Liver (tissue), 9 donors: ENCODE measurements around the gene RAB28. TPM values are rescaled to one million over a fixed set of nuclear protein-coding genes. Genes with fewer than 3 reads are reported as not detected.

ENCODE experiments used
- DNase-seq: peaks from one replicate; pipeline ENCODE4 v3.0.0-alpha.2; 2017; ENCODE audit warnings: low spot score
- H3K27ac ChIP-seq, 2 donors: one replicate each; pipeline ENCODE4 v1.7.0; 2013; ENCODE audit warnings: inconsistent platforms in 2 of 2, low read length in 2 of 2, control low read depth in 1 of 2, low read depth in 1 of 2, mild to moderate bottlenecking in 1 of 2
- H3K27me3 ChIP-seq, 4 donors: one replicate each; pipeline versions ENCODE4 v1.6.1 to v1.7.0; 2013; ENCODE audit warnings: low read length in 3 of 4, inconsistent platforms in 1 of 4, mild to moderate bottlenecking in 1 of 4, moderate library complexity in 1 of 4; ENCODE audit not compliant: control insufficient read depth in 4 of 4, insufficient read depth in 4 of 4
- H3K36me3 ChIP-seq, 4 donors: one replicate each; pipeline versions ENCODE4 v1.6.1 to v1.7.0; 2013; ENCODE audit warnings: low read length in 3 of 4, mild to moderate bottlenecking in 3 of 4, low read depth in 1 of 4, moderate library complexity in 1 of 4; ENCODE audit not compliant: control insufficient read depth in 4 of 4, insufficient read depth in 3 of 4
- H3K4me1 ChIP-seq, 4 donors: one replicate each; pipeline versions ENCODE4 v1.6.1 to v1.7.0; 2013; ENCODE audit warnings: low read length in 3 of 4, mild to moderate bottlenecking in 3 of 4, moderate library complexity in 1 of 4; ENCODE audit not compliant: control insufficient read depth in 4 of 4, insufficient read depth in 4 of 4
- H3K4me3 ChIP-seq, 3 donors: one replicate each; pipeline versions ENCODE4 v1.6.1 to v1.7.0; 2013; ENCODE audit warnings: low read length in 3 of 3, control low read depth in 1 of 3, low read depth in 1 of 3, mild to moderate bottlenecking in 1 of 3
- H3K9ac ChIP-seq, 2 donors: one replicate each; pipeline ENCODE4 v1.7.0; 2013; ENCODE audit warnings: low read length in 2 of 2, mild to moderate bottlenecking in 2 of 2, moderate library complexity in 2 of 2, control low read depth in 1 of 2, low read depth in 1 of 2
- H3K9me3 ChIP-seq, 4 donors: one replicate each; pipeline versions ENCODE4 v1.6.1 to v1.7.0; 2013; ENCODE audit warnings: low read length in 3 of 4; ENCODE audit not compliant: control insufficient read depth in 4 of 4
- ATF3 ChIP-seq: IDR thresholded peaks from 2 replicates; pipeline ENCODE4 v1.6.1; 2016; ENCODE audit warnings: antibody characterized with exemption
- EGR1 ChIP-seq, 2 donors: IDR thresholded peaks; 2 replicates each; pipeline ENCODE4 v1.6.1; 2016 to 2018; ENCODE audit warnings: antibody characterized with exemption in 2 of 2, low read depth in 2 of 2
- FOXA1 ChIP-seq: IDR thresholded peaks from 2 replicates; pipeline ENCODE4 v1.6.1; 2016; ENCODE audit warnings: antibody characterized with exemption
- FOXA2 ChIP-seq: IDR thresholded peaks from 2 replicates; pipeline ENCODE4 v1.6.1; 2016; ENCODE audit warnings: antibody characterized with exemption
- GABPA ChIP-seq, 2 donors: IDR thresholded peaks in 1 of 2; conservative IDR thresholded peaks in 1 of 2; 2 replicates each; pipeline ENCODE4 v1.6.1; 2016; ENCODE audit warnings: antibody characterized with exemption in 2 of 2, mild to moderate bottlenecking in 1 of 2, moderate library complexity in 1 of 2
- HNF4A ChIP-seq, 2 donors: conservative IDR thresholded peaks; 2 replicates each; pipeline ENCODE4 v1.6.1; 2016; ENCODE audit warnings: antibody characterized with exemption in 2 of 2, mild to moderate bottlenecking in 2 of 2
- HNF4G ChIP-seq: IDR thresholded peaks from 2 replicates; pipeline ENCODE4 v1.6.1; 2016; ENCODE audit warnings: antibody characterized with exemption
- JUND ChIP-seq, 2 donors: IDR thresholded peaks; 2 replicates each; pipeline ENCODE4 v1.6.1; 2016; ENCODE audit warnings: antibody characterized with exemption in 2 of 2
- NR2F2 ChIP-seq: IDR thresholded peaks from 2 replicates; pipeline ENCODE4 v1.6.1; 2016; ENCODE audit warnings: antibody characterized with exemption
- RAD21 ChIP-seq, 2 donors: IDR thresholded peaks; 2 replicates each; pipeline ENCODE4 v1.6.1; 2016; ENCODE audit warnings: antibody characterized with exemption in 2 of 2, mild to moderate bottlenecking in 2 of 2
- REST ChIP-seq: IDR thresholded peaks from 2 replicates; pipeline ENCODE4 v1.6.1; 2016; ENCODE audit warnings: antibody characterized with exemption, mild to moderate bottlenecking
- RXRA ChIP-seq, 2 donors: IDR thresholded peaks; 2 replicates each; pipeline ENCODE4 v1.6.1; 2017 to 2018; ENCODE audit warnings: antibody characterized with exemption in 2 of 2, mild to moderate bottlenecking in 1 of 2
- SP1 ChIP-seq: IDR thresholded peaks from 2 replicates; pipeline ENCODE4 v1.6.1; 2018; ENCODE audit warnings: antibody characterized with exemption, mild to moderate bottlenecking
- TAF1 ChIP-seq: conservative IDR thresholded peaks from 2 replicates; pipeline ENCODE4 v1.6.1; 2016; ENCODE audit warnings: antibody characterized with exemption, mild to moderate bottlenecking
- YY1 ChIP-seq: IDR thresholded peaks from 2 replicates; pipeline ENCODE4 v1.6.1; 2016; ENCODE audit warnings: antibody characterized with exemption, mild to moderate bottlenecking
- ZBTB33 ChIP-seq: IDR thresholded peaks from 2 replicates; pipeline ENCODE4 v1.6.1; 2016; ENCODE audit warnings: antibody characterized with exemption
- WGBS: extraction: QIAGEN DNeasy Blood & Tissue Kit; methylation state at CpG from one replicate; pipeline ENCODE4 v1.1.7; 2013; 5-methylcytosine and 5-hydroxymethylcytosine counted together
- polyA plus RNA-seq, 2 donors: library from polyadenylated mRNA; stranded (reverse) in 1 of 2; unstranded in 1 of 2; fragments of 200-250 nt in 1 of 2; fragments of >200 nt in 1 of 2; fragmentation: Nextera tagmentation in 1 of 2; extraction: Ambion mirVana in 1 of 2; gene quantifications; one replicate each; pipeline versions ENCODE4 v1.2.1 to v1.2.3, GENCODE V29; 2013 to 2015
- total RNA-seq, 2 donors: library from RNA; depleted of rRNA; stranded (reverse); fragments of >200 nt; gene quantifications; one replicate each; pipeline ENCODE4 v1.2.3, GENCODE V29; 2014
- TF ChIP-seq, protein P1 (sequence below): IDR thresholded peaks from 2 replicates; pipeline ENCODE4 v1.6.1; 2016; ENCODE audit warnings: antibody characterized with exemption
- TF ChIP-seq, protein P2 (sequence below): fragments of 150-350 bp; IDR thresholded peaks from 2 replicates; pipeline ENCODE4 v1.5.1; 2017; ENCODE audit warnings: improper control_type of control experiment, low read depth, low read length; ENCODE audit not compliant: missing input control
- donor health status: healthy.
- donor health status: healthy.
- donor health status: healthy.
- donor health status: healthy.
- donor health status: healthy.

The RAB28 gene
- total and polyA plus RNA-seq, 4 donors = 3.9 to 7.7 (median 6.8) TPM

- no peaks in the 10 kb centered on the region for H3K27me3 ChIP-seq
- no peak overlapping the region for H3K9ac ChIP-seq
- H3K4me3 ChIP-seq = no peak overlapping the region
- H3K27ac ChIP-seq = no peak overlapping the region
- WGBS = 96% methylated on average over 3 of the region's 3 CpGs
- no peak for DNase-seq
- no peaks in the 10 kb centered on the region for H3K36me3 ChIP-seq
- no peaks in the 10 kb centered on the region for H3K4me1 ChIP-seq
- H3K9me3 ChIP-seq = no peaks in the 10 kb centered on the region
- TF ChIP-seq FOXA1 = no peak
- no peak for TF ChIP-seq JUND (IDR thresholded peaks at IDR 0.05)
- TF ChIP-seq YY1 = no peak
- TF ChIP-seq, protein P1, sequence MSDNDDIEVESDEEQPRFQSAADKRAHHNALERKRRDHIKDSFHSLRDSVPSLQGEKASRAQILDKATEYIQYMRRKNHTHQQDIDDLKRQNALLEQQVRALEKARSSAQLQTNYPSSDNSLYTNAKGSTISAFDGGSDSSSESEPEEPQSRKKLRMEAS = no peak
- no peak for TF ChIP-seq GABPA (IDR thresholded peaks at IDR 0.05 in 1 of 2, conservative IDR thresholded peaks at IDR 0.05 in 1 of 2)
- no peak for TF ChIP-seq HNF4G
- TF ChIP-seq EGR1 (IDR thresholded peaks at IDR 0.05; ENCODE audit: low read depth in 2 of 2) = no peak
- TF ChIP-seq ATF3 = no peak
- TF ChIP-seq RXRA (IDR thresholded peaks at IDR 0.05) = no peak
- TF ChIP-seq FOXA2 = no peak
- no peak for TF ChIP-seq HNF4A (conservative IDR thresholded peaks at IDR 0.05)
- no peak for TF ChIP-seq REST
- no peak for TF ChIP-seq RAD21 (IDR thresholded peaks at IDR 0.05)
- TF ChIP-seq SP1 = no peak
Observed at GRCh38 chr4:13327991-13328390, 156.1 kb downstream of the RAB28 start.

GRCh38 chr4:13325744-13326143 lies 158.4 kb downstream of the RAB28 start:
- H3K9me3 ChIP-seq = peaks cover 0 to 6% (median 2%) of the 10 kb centered on the region in 4 donors
- WGBS = 63% methylated on average over 3 of the region's 3 CpGs
- no peak for DNase-seq
- TF ChIP-seq, protein P2, sequence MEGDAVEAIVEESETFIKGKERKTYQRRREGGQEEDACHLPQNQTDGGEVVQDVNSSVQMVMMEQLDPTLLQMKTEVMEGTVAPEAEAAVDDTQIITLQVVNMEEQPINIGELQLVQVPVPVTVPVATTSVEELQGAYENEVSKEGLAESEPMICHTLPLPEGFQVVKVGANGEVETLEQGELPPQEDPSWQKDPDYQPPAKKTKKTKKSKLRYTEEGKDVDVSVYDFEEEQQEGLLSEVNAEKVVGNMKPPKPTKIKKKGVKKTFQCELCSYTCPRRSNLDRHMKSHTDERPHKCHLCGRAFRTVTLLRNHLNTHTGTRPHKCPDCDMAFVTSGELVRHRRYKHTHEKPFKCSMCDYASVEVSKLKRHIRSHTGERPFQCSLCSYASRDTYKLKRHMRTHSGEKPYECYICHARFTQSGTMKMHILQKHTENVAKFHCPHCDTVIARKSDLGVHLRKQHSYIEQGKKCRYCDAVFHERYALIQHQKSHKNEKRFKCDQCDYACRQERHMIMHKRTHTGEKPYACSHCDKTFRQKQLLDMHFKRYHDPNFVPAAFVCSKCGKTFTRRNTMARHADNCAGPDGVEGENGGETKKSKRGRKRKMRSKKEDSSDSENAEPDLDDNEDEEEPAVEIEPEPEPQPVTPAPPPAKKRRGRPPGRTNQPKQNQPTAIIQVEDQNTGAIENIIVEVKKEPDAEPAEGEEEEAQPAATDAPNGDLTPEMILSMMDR = no peak
- TF ChIP-seq FOXA1 (no peak), RXRA (IDR thresholded peaks at IDR 0.05) (no peak), YY1 (no peak), ATF3 (no peak), GABPA (IDR thresholded peaks at IDR 0.05 in 1 of 2, conservative IDR thresholded peaks at IDR 0.05 in 1 of 2) (no peak), RAD21 (IDR thresholded peaks at IDR 0.05) (no peak), FOXA2 (no peak), HNF4G (no peak), REST (no peak), ZBTB33 (no peak), TAF1 (no peak), NR2F2 (no peak), HNF4A (conservative IDR thresholded peaks at IDR 0.05) (no peak), SP1 (no peak)
- TF ChIP-seq, protein P1 = no peak
- no peak overlapping the region for H3K9ac ChIP-seq
- no peak overlapping the region for H3K4me3 ChIP-seq
- no peaks in the 10 kb centered on the region for H3K27me3 ChIP-seq
- no peaks in the 10 kb centered on the region for H3K4me1 ChIP-seq
- peaks cover 0 to 7% (median 0%) of the 10 kb centered on the region in 4 donors for H3K36me3 ChIP-seq
- H3K27ac ChIP-seq = no peak overlapping the region
